T-helper 1 cell treated with Interleukin-12 subunit alpha and Interleukin-12 subunit beta and Interleukin-4 antibody, amounts not matched to agents 30 ng/mL and 1 ng/mL, for 36 hours (primary cell): ENCODE results near the gene CUX1. TPM values are rescaled to one million over a fixed set of nuclear protein-coding genes. Genes with fewer than 3 reads are reported as not detected.
"Not testable (repeated sequence)": the region's sequence is repeated elsewhere in the genome, so short reads cannot be mapped to it uniquely, and the experiment has no call there.

ENCODE experiments used
- intact Hi-C: fragments of 100-400 bp; cut with micrococcal nuclease; formaldehyde crosslinking; loops from one replicate; pipeline ENCODE4 v1.15.1; 2024
- total RNA-seq: library from RNA; stranded (reverse); gene quantifications from 2 replicates; pipeline ENCODE4 v1.2.3, GENCODE V29; 2022

CUX1 gene
- total RNA-seq, 1 donor from 2014 or later = 24.5 TPM

GRCh38 chr7:102295346-102296178, 478.1 kb downstream of the CUX1 start:
- intact Hi-C loops = no loop called here

GRCh38 chr7:102296179-102296438, 478.7 kb downstream of the CUX1 start:
- intact Hi-C loops = no loop called here

GRCh38 chr7:102296514-102296913, 479.1 kb downstream of the CUX1 start:
- intact Hi-C loops = no loop called here

- intact Hi-C loops = no loop called here
Measured at GRCh38 chr7:102297487-102298218, 480.2 kb downstream of the CUX1 start.

- intact Hi-C loops = no loop called here
Measured at GRCh38 chr7:102300643-102301221, 483.3 kb downstream of the CUX1 start.

- intact Hi-C loops = not testable (repeated sequence)
Measured at GRCh38 chr7:102301367-102301766, 483.9 kb downstream of the CUX1 start.

- intact Hi-C loops = no loop called here
Measured at GRCh38 chr7:102302025-102302424, 484.6 kb downstream of the CUX1 start.

- intact Hi-C loops = no loop called here
Measured at GRCh38 chr7:102303669-102304422, 486.4 kb downstream of the CUX1 start.

GRCh38 chr7:102304668-102305067, 487.2 kb downstream of the CUX1 start:
- intact Hi-C loops = no loop called here

- intact Hi-C loops = loop anchor here (2.0 kb wide), 1 partner anchor 19 kb away; the partner anchor contains the start of gene SH2B2
Measured at GRCh38 chr7:102305414-102306268, 488.2 kb downstream of the CUX1 start.

- intact Hi-C loops = loop anchor here (2.0 kb wide), 1 partner anchor 20 kb away; the partner anchor contains the start of gene SH2B2
Measured at GRCh38 chr7:102306916-102307677, 489.7 kb downstream of the CUX1 start.

- intact Hi-C loops = no loop called here
Measured at GRCh38 chr7:102310414-102310815, 493.0 kb downstream of the CUX1 start.

- intact Hi-C loops = no loop called here
Measured at GRCh38 chr7:102312317-102312716, 494.9 kb downstream of the CUX1 start.

GRCh38 chr7:102313997-102314780, 496.8 kb downstream of the CUX1 start:
- intact Hi-C loops = no loop called here

GRCh38 chr7:102317231-102318059, 500.0 kb downstream of the CUX1 start:
- intact Hi-C loops = no loop called here

- intact Hi-C loops = no loop called here
Measured at GRCh38 chr7:102318482-102318971, 501.1 kb downstream of the CUX1 start.

- intact Hi-C loops = no loop called here
Measured at GRCh38 chr7:102319671-102320070, 502.2 kb downstream of the CUX1 start.

- intact Hi-C loops = no loop called here
Measured at GRCh38 chr7:102320181-102320580, 502.8 kb downstream of the CUX1 start.
